ENCODE measurements around the gene EXOC3L2. TPM values are rescaled to one million over a fixed set of nuclear protein-coding genes. Genes with fewer than 3 reads are reported as not detected.

EXOC3L2 gene
- total RNA-seq, 4 donors from 2014 or later = 1.4 to 4.1 (median 2.7) TPM

DNA sequence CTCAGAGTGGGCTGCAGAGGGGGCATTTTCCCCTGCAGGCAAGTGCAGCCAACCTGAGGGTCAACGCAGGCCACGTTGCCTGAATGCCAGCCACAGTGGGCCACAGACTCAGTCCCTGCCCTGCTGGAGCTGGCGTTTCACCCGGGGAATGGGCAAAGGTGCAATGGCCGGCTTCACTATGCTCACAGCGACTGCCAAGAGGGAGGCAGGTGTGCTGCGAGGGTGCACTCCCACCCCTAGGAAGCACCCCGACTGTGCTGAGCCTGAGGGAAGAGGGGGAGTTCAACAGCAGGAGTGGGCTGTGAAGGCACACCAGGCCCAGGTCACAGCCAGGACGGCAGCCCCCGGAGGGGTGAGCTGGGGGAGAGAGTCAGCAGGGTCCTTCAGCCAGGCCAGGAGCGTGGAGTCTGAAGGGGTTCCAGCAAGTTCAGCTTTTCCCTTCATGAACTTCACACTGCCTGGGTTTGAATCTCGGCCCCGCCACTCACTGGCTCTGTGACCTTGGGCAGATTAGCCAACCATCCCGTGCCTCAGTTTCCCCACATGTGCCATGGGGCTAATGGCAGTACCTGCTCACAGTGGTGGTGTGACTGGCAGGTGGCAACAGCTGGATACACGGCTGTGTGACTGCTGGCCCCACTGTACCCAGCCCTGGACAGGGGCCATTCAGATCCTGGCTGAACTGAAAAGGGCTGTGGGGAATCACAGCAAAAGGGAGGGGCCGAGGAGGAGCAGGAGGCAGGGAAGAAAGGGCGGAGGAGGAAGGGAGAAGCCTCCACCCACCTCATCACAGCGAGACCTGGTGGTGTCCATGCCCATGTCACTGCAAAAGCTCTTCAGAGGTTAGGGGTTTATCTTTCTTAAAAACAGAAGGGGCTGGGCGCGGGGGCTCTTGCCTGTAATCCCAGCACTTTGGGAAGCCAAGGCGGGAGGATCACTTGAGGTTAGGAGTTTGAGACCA lies 74.8 kb downstream of the EXOC3L2 start:
- TF ChIP-seq, protein P1, sequence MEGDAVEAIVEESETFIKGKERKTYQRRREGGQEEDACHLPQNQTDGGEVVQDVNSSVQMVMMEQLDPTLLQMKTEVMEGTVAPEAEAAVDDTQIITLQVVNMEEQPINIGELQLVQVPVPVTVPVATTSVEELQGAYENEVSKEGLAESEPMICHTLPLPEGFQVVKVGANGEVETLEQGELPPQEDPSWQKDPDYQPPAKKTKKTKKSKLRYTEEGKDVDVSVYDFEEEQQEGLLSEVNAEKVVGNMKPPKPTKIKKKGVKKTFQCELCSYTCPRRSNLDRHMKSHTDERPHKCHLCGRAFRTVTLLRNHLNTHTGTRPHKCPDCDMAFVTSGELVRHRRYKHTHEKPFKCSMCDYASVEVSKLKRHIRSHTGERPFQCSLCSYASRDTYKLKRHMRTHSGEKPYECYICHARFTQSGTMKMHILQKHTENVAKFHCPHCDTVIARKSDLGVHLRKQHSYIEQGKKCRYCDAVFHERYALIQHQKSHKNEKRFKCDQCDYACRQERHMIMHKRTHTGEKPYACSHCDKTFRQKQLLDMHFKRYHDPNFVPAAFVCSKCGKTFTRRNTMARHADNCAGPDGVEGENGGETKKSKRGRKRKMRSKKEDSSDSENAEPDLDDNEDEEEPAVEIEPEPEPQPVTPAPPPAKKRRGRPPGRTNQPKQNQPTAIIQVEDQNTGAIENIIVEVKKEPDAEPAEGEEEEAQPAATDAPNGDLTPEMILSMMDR (IDR thresholded peaks at IDR 0.05) = no peak
- ATAC-seq (ENCODE audit: low FRiP score) (no peak), DNase-seq (ENCODE audit: low spot score) (no peak)

DNA sequence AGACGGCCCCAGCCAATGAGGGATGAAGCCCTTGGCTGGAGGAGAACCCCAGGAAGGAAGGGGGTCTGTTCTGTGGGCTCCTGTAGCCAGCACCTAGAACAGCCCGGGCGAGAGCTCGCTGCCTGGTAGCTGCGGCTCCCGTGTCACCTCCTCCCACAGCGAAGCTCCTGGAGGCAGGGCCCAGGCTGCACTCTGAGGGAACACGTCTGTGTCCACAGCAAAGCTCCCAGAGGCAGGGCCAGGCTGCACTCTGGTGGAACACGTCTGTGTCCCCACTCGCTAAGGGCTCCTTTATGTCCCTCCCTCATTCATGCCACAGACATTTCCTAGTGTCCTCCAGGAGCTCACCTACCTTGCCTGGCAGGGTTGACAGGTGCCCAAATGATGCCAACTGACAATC lies 75.6 kb downstream of the EXOC3L2 start:
- ATAC-seq (ENCODE audit: low FRiP score) (no peak), DNase-seq (ENCODE audit: low spot score) (no peak)
- TF ChIP-seq, protein P1 (IDR thresholded peaks at IDR 0.05) = no peak

DNA sequence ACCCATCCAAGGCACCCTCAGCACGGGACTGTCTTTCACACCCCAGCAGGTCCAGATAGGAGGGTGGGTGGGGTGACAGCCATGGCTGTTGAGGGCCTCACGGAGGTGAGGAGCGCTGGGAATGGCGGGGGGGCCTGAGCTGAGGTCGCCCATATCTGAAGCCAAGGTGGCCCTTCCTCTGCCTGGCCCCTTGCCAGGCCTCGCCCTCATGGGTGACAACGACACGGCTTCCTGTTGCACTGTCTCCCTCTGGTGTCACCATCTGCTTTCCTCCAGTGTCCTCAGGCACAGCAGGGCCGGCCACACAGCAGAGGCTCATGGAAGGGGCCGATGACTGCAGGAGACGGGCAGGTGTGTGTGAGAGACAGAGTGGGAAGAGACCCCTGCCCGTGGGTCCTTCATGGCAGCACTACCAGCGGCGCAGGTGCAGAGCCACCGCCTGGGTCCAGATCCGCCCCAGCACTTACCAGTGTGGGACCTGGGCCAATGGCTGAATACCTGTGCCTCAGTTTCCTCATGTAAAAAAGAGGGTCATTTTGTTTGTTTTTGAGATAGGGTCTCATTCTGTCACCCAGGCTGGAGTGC lies 76.3 kb downstream of the EXOC3L2 start:
- ATAC-seq (ENCODE audit: low FRiP score) (no peak), DNase-seq (ENCODE audit: low spot score) (no peak)
- TF ChIP-seq, protein P1 (IDR thresholded peaks at IDR 0.05) = no peak

DNA sequence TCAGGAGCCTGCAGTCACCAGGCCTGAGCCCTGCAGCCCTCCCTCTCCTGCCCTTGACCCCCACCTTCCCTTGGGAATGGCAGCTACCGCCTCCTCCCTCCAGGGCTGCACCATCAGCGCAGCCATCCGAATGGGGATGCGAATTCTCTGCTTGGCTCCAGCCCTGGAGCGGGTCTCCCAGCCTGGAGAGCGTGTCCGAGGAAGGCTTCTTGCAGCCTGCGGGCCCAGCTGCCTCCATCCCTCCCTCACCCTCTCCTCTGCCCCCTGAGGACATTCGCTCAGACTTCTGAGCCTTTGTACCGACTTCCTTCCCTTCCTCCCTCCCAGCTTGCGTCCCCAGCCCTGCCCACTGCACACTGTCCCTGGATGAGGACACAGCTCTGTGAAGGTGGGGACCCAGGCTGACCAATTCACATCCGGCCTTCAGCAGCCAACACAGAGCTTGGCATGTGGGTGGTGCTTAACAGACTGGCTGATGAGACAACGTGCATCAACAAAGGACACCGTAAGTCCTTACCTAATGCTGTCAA lies 78.4 kb downstream of the EXOC3L2 start:
- DNase-seq (ENCODE audit: low spot score) (no peak), ATAC-seq (ENCODE audit: low FRiP score) (no peak)
- TF ChIP-seq, protein P1 (IDR thresholded peaks at IDR 0.05) = no peak

DNA sequence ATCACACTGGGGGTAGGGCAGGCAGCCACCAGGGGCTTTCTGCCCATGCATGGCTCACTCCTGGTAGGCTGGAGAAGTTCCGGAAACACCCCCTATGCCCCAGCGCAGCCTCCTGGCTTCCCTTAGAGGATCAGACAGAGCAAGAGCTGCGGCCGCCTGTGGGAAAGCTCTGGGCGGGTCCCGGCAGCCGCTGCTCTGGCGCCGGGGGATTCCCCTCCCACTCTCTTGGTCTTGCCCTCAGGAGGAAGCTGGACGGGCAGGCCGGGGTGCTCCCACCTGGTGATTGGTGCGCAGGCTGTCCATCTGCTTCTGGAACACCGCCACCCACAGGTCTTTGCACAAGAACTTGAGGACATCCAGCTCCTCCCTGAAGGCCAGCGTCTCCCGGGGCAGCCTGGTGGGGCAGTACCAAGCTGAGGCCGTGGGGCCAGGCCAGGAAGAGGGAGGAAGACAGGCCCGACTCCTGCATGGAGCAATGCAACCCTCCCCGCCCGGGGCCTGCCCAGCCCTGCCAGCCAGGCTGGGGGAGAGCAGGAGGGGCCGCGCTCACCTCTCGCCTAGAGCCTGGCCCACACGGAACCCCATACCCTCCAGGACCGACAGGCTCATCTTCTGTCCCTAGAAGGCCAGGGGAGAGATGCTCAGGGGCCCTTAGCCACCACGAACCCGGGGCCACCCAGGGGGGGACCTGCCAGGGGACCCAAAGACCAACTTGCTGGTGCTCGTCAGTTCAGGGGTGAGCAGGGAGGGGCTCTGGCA lies 80.5 kb downstream of the EXOC3L2 start:
- DNase-seq (ENCODE audit: low spot score) = peak; percentile 38
- ATAC-seq (ENCODE audit: low FRiP score) = peak; percentile 88
- TF ChIP-seq, protein P1 (IDR thresholded peaks at IDR 0.05) = no peak

DNA sequence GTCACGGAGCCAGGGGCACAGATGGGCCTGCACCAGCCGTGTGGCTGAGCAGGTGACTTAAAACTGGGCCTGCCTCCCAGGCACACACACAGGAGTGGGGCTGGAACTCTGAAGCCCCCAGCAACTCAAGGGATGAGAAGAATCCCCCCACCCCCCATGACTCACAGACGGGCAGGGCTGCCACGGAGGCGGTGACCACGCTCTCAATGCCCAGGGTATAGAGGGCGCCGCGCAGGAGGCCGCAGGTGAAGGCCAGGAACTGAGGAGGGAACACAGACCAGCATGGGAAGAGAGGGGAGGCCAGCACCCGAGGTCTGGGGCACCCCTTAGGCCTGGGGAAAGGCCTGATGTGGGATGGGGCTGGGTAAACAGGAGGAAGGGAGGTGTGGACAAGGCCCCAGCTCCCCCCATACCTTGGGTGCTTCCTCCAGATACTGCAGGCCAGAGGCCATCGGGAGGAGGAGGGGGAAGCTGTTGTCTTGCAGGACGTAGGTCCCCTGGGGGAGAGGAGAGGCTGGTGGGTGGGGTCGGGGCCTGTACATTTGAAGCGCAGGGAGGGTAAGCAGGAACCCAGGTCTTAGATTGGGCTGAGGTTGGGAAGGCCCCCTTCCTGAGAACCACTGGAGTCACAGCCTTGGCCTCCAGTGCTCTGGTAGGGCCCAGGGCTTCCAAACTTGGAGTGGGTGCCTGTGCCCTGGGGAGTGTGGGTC lies 81.3 kb downstream of the EXOC3L2 start:
- ATAC-seq (ENCODE audit: low FRiP score) = no peak
- TF ChIP-seq, protein P1 (IDR thresholded peaks at IDR 0.05) = no peak
- DNase-seq (ENCODE audit: low spot score) = no peak

Data from omental fat pad (tissue), 4 donors.